ENCODE data around the gene EMC8. TPM values are rescaled to one million over a fixed set of nuclear protein-coding genes. Genes with fewer than 3 reads are reported as not detected.

The EMC8 gene
- total RNA-seq, 6 experiments from 2014 or later, result 9.2 to 22.4 (median 12.1) TPM

- DNase-seq, result no peak
- H3K9me3 ChIP-seq, result no peaks in the 10 kb centered on the region
- TF ChIP-seq POLR2A (IDR thresholded peaks at IDR 0.05) (no peak), CTCF (IDR thresholded peaks at IDR 0.05) (no peak)
- no peak overlapping the region for H3K27ac ChIP-seq
- no peak overlapping the region for H3K4me3 ChIP-seq
- intact Hi-C loops (cut with DNase I), result no loop called here
- peaks cover 4 to 18% (median 9%) of the 10 kb centered on the region in 4 donors for H3K36me3 ChIP-seq
- 92% methylated on average over 11 of the region's 11 CpGs for WGBS (ENCODE audit: insufficient coverage, low coverage, low lambda C conversion rate, missing lambda C conversion rate)
- ATAC-seq, result no peak
- no peaks in the 10 kb centered on the region for H3K4me1 ChIP-seq
- no peaks in the 10 kb centered on the region for H3K27me3 ChIP-seq
Measured at GRCh38 chr16:85788819-85789218, 10.5 kb downstream of the EMC8 start.

- peaks cover 4 to 18% (median 10%) of the 10 kb centered on the region in 4 donors for H3K36me3 ChIP-seq
- WGBS (ENCODE audit: insufficient coverage, low coverage, low lambda C conversion rate, missing lambda C conversion rate), result 96% methylated on average over 2 of the region's 2 CpGs
- intact Hi-C loops (cut with DNase I), result no loop called here
Measured at GRCh38 chr16:85785927-85786326, 13.4 kb downstream of the EMC8 start.

GRCh38 chr16:85784813-85785212 is 14.5 kb downstream of the EMC8 start:
- peaks cover 4 to 26% (median 15%) of the 10 kb centered on the region in 4 donors for H3K36me3 ChIP-seq

More at GRCh38 chr16:85785927-85786326, 13.4 kb downstream of the EMC8 start:
- ATAC-seq (no peak), DNase-seq (no peak)
- H3K27me3 ChIP-seq, result no peaks in the 10 kb centered on the region
- no peak overlapping the region for H3K4me3 ChIP-seq
- H3K4me1 ChIP-seq, result peaks cover 0 to 16% (median 3%) of the 10 kb centered on the region in 4 donors
- TF ChIP-seq CTCF (IDR thresholded peaks at IDR 0.05) (no peak), POLR2A (IDR thresholded peaks at IDR 0.05) (no peak)
- no peak overlapping the region for H3K27ac ChIP-seq
- no peaks in the 10 kb centered on the region for H3K9me3 ChIP-seq

GRCh38 chr16:85783441-85783840 is 15.9 kb downstream of the EMC8 start:
- TF ChIP-seq POLR2A (IDR thresholded peaks at IDR 0.05) (no peak), CTCF (IDR thresholded peaks at IDR 0.05) (no peak)
- Histone ChIP-seq H3K27ac (no peak overlapping the region), H3K4me1 (peaks cover 0 to 16% (median 3%) of the 10 kb centered on the region in 4 donors), H3K4me3 (no peak overlapping the region), H3K27me3 (no peaks in the 10 kb centered on the region), H3K36me3 (peaks cover 0 to 35% (median 20%) of the 10 kb centered on the region in 4 donors), H3K9me3 (no peaks in the 10 kb centered on the region)
- intact Hi-C loops (cut with DNase I), result no loop called here
- WGBS (ENCODE audit: insufficient coverage, low coverage, low lambda C conversion rate, missing lambda C conversion rate), result 100% methylated on average over 1 of the region's 8 CpGs
- ATAC-seq, result no peak
- DNase-seq, result no peak

More at GRCh38 chr16:85784813-85785212, 14.5 kb downstream of the EMC8 start:
- DNase-seq, result no peak
- no peak overlapping the region for H3K27ac ChIP-seq
- H3K27me3 ChIP-seq, result no peaks in the 10 kb centered on the region
- intact Hi-C loops (cut with DNase I), result no loop called here
- H3K4me1 ChIP-seq, result peaks cover 0 to 16% (median 3%) of the 10 kb centered on the region in 4 donors
- TF ChIP-seq CTCF (IDR thresholded peaks at IDR 0.05) (no peak), POLR2A (IDR thresholded peaks at IDR 0.05) (no peak)
- H3K9me3 ChIP-seq, result no peaks in the 10 kb centered on the region
- 100% methylated on average over 2 of the region's 2 CpGs for WGBS (ENCODE audit: insufficient coverage, low coverage, low lambda C conversion rate, missing lambda C conversion rate)
- ATAC-seq, result no peak
- H3K4me3 ChIP-seq, result no peak overlapping the region

- TF ChIP-seq POLR2A (IDR thresholded peaks at IDR 0.05) (no peak), CTCF (IDR thresholded peaks at IDR 0.05) (no peak)
- Histone ChIP-seq H3K27ac (no peak overlapping the region), H3K36me3 (peaks cover 0 to 32% (median 14%) of the 10 kb centered on the region in 4 donors), H3K9me3 (no peaks in the 10 kb centered on the region), H3K4me3 (no peak overlapping the region), H3K27me3 (no peaks in the 10 kb centered on the region), H3K4me1 (peaks cover 0 to 16% (median 3%) of the 10 kb centered on the region in 4 donors)
- 78% methylated on average over 6 of the region's 6 CpGs for WGBS (ENCODE audit: insufficient coverage, low coverage, low lambda C conversion rate, missing lambda C conversion rate)
- DNase-seq (no peak), ATAC-seq (no peak)
- intact Hi-C loops (cut with DNase I), result no loop called here
Measured at GRCh38 chr16:85782451-85782850, 16.9 kb downstream of the EMC8 start.

Measured in right lobe of liver (tissue), 6 donors.